ENCODE results near the gene SMARCC1. TPM values are rescaled to one million over a fixed set of nuclear protein-coding genes. Genes with fewer than 3 reads are reported as not detected.

The SMARCC1 gene
- total RNA-seq, 1 donor from 2014 or later = 28.7 TPM

- TF ChIP-seq CTCF (IDR thresholded peaks at IDR 0.05; ENCODE audit: insufficient read depth, low read length, severe bottlenecking) = no peak
- H3K27me3 ChIP-seq (ENCODE audit: control insufficient read depth, insufficient read depth, low read length) = no peaks in the 10 kb centered on the region
- no peak overlapping the region for H3K4me3 ChIP-seq (ENCODE audit: low read depth, low read length)
- FAIRE-seq (no peak), DNase-seq (ENCODE audit: low read depth) (no peak)
- H3K36me3 ChIP-seq (ENCODE audit: control insufficient read depth, insufficient read depth, low read length) = peaks cover 6% of the 10 kb centered on the region
These were observed 178.4 kb downstream of the SMARCC1 start for GRCh38 chr3:47603332-47603731.

- H3K36me3 ChIP-seq (ENCODE audit: control insufficient read depth, insufficient read depth, low read length) = peaks cover 7% of the 10 kb centered on the region
These were observed 180.4 kb downstream of the SMARCC1 start for GRCh38 chr3:47601281-47601680.

GRCh38 chr3:47594792-47595191 lies 186.9 kb downstream of the SMARCC1 start:
- no peak overlapping the region for H3K4me3 ChIP-seq (ENCODE audit: low read depth, low read length)
- TF ChIP-seq CTCF (IDR thresholded peaks at IDR 0.05; ENCODE audit: insufficient read depth, low read length, severe bottlenecking) = no peak
- DNase-seq (ENCODE audit: low read depth) (peak; percentile 70), FAIRE-seq (no peak)
- H3K36me3 ChIP-seq (ENCODE audit: control insufficient read depth, insufficient read depth, low read length) = peaks cover 2% of the 10 kb centered on the region
- H3K27me3 ChIP-seq (ENCODE audit: control insufficient read depth, insufficient read depth, low read length) = no peaks in the 10 kb centered on the region

More at GRCh38 chr3:47601281-47601680, 180.4 kb downstream of the SMARCC1 start:
- DNase-seq (ENCODE audit: low read depth) = no peak
- Histone ChIP-seq H3K4me3 (ENCODE audit: low read depth, low read length) (no peak overlapping the region), H3K27me3 (ENCODE audit: control insufficient read depth, insufficient read depth, low read length) (no peaks in the 10 kb centered on the region)
- FAIRE-seq = no peak
- TF ChIP-seq CTCF (IDR thresholded peaks at IDR 0.05; ENCODE audit: insufficient read depth, low read length, severe bottlenecking) = no peak

GRCh38 chr3:47592066-47592795 lies 189.5 kb downstream of the SMARCC1 start:
- peaks cover 2% of the 10 kb centered on the region for H3K36me3 ChIP-seq (ENCODE audit: control insufficient read depth, insufficient read depth, low read length)
- no peak overlapping the region for H3K4me3 ChIP-seq (ENCODE audit: low read depth, low read length)
- FAIRE-seq = no peak
- H3K27me3 ChIP-seq (ENCODE audit: control insufficient read depth, insufficient read depth, low read length) = no peaks in the 10 kb centered on the region
- no peak for TF ChIP-seq CTCF (IDR thresholded peaks at IDR 0.05; ENCODE audit: insufficient read depth, low read length, severe bottlenecking)
- DNase-seq (ENCODE audit: low read depth) = no peak

GRCh38 chr3:47590216-47590615 lies 191.5 kb downstream of the SMARCC1 start:
- TF ChIP-seq CTCF (IDR thresholded peaks at IDR 0.05; ENCODE audit: insufficient read depth, low read length, severe bottlenecking) = no peak
- FAIRE-seq = no peak
- Histone ChIP-seq H3K27me3 (ENCODE audit: control insufficient read depth, insufficient read depth, low read length) (no peaks in the 10 kb centered on the region), H3K4me3 (ENCODE audit: low read depth, low read length) (no peak overlapping the region), H3K36me3 (ENCODE audit: control insufficient read depth, insufficient read depth, low read length) (peaks cover 5% of the 10 kb centered on the region)
- no peak for DNase-seq (ENCODE audit: low read depth)

GRCh38 chr3:47588587-47588986 lies 193.1 kb downstream of the SMARCC1 start:
- no peak overlapping the region for H3K4me3 ChIP-seq (ENCODE audit: low read depth, low read length)
- no peaks in the 10 kb centered on the region for H3K27me3 ChIP-seq (ENCODE audit: control insufficient read depth, insufficient read depth, low read length)
- no peak for TF ChIP-seq CTCF (IDR thresholded peaks at IDR 0.05; ENCODE audit: insufficient read depth, low read length, severe bottlenecking)
- FAIRE-seq (no peak), DNase-seq (ENCODE audit: low read depth) (no peak)
- H3K36me3 ChIP-seq (ENCODE audit: control insufficient read depth, insufficient read depth, low read length) = peaks cover 5% of the 10 kb centered on the region
